ENCODE data around the gene CALML6.

CALML6 gene

GRCh38 chr1:1920057-1920607, 5.1 kb downstream of the CALML6 start:
- Histone ChIP-seq H3K27me3 (replicated peaks; ENCODE audit: control insufficient read depth, insufficient read depth, low read length) (no peaks in the 10 kb centered on the region), H3K4me3 (replicated peaks; ENCODE audit: low read depth, low read length) (no peak overlapping the region), H3K36me3 (ENCODE audit: control insufficient read depth, insufficient read depth, low read length) (no peaks in the 10 kb centered on the region)
- no peak for DNase-seq (ENCODE audit: extremely low read depth, insufficient read length)
- TF ChIP-seq, protein P1, sequence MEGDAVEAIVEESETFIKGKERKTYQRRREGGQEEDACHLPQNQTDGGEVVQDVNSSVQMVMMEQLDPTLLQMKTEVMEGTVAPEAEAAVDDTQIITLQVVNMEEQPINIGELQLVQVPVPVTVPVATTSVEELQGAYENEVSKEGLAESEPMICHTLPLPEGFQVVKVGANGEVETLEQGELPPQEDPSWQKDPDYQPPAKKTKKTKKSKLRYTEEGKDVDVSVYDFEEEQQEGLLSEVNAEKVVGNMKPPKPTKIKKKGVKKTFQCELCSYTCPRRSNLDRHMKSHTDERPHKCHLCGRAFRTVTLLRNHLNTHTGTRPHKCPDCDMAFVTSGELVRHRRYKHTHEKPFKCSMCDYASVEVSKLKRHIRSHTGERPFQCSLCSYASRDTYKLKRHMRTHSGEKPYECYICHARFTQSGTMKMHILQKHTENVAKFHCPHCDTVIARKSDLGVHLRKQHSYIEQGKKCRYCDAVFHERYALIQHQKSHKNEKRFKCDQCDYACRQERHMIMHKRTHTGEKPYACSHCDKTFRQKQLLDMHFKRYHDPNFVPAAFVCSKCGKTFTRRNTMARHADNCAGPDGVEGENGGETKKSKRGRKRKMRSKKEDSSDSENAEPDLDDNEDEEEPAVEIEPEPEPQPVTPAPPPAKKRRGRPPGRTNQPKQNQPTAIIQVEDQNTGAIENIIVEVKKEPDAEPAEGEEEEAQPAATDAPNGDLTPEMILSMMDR (IDR thresholded peaks at IDR 0.05; ENCODE audit: insufficient read depth, low read length, poor library complexity, severe bottlenecking), result no peak

GRCh38 chr1:1920608-1921458, 5.8 kb downstream of the CALML6 start:
- no peaks in the 10 kb centered on the region for H3K36me3 ChIP-seq (ENCODE audit: control insufficient read depth, insufficient read depth, low read length)
- H3K4me3 ChIP-seq (replicated peaks; ENCODE audit: low read depth, low read length), result no peak overlapping the region
- TF ChIP-seq, protein P1 (IDR thresholded peaks at IDR 0.05; ENCODE audit: insufficient read depth, low read length, poor library complexity, severe bottlenecking), result no peak

GRCh38 chr1:1921459-1921862, 6.4 kb downstream of the CALML6 start:
- no peak for DNase-seq (ENCODE audit: extremely low read depth, insufficient read length)
- Histone ChIP-seq H3K36me3 (ENCODE audit: control insufficient read depth, insufficient read depth, low read length) (no peaks in the 10 kb centered on the region), H3K27me3 (replicated peaks; ENCODE audit: control insufficient read depth, insufficient read depth, low read length) (no peaks in the 10 kb centered on the region), H3K4me3 (replicated peaks; ENCODE audit: low read depth, low read length) (no peak overlapping the region)
- TF ChIP-seq, protein P1 (IDR thresholded peaks at IDR 0.05; ENCODE audit: insufficient read depth, low read length, poor library complexity, severe bottlenecking), result no peak

More at GRCh38 chr1:1920608-1921458, 5.8 kb downstream of the CALML6 start:
- DNase-seq (ENCODE audit: extremely low read depth, insufficient read length), result no peak
- H3K27me3 ChIP-seq (replicated peaks; ENCODE audit: control insufficient read depth, insufficient read depth, low read length), result no peaks in the 10 kb centered on the region

DNA sequence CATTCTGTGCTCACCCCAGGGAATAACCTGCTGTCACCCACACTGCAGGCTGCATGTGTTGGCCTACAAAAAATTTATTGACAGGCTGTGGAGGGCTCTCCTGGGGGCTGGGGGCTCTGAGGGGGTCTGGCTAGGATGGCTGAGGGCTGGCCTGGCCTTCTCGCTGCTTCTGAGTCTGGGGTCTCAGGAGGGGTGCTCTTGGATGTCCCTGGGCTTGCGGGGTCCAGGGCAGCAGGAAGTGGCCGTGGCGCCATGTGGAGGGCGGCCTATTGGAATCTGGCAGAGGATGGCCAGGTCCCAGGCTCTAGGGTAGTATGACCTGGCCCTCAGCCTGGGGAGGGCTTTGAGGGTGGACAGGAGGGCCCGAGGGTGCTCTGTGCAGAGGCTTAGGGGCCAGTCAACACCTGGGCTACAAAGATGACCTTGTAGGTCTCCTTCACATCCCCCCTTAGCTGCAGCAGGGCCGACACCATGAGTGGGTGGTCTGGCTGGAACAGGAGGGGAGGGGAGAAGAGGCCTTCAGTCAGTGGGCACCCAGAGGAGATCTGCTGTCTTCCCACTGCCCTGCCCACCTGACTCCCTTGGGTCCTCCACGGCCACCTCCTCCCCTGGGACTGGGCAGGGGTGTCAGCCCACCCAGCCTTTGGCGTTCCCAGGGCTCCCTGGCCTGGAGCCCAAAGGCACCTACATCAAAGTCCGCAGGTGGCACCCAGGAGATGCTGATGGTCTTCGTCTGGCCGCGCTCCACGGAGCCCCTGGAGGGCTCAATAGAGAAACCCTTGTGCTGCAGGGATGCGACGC, 7.0 kb downstream of the CALML6 start:
- TF ChIP-seq, protein P1 (IDR thresholded peaks at IDR 0.05; ENCODE audit: insufficient read depth, low read length, poor library complexity, severe bottlenecking), result no peak
- DNase-seq (ENCODE audit: extremely low read depth, insufficient read length), result no peak
- no peak overlapping the region for H3K4me3 ChIP-seq (replicated peaks; ENCODE audit: low read depth, low read length)
- no peaks in the 10 kb centered on the region for H3K27me3 ChIP-seq (replicated peaks; ENCODE audit: control insufficient read depth, insufficient read depth, low read length)
- no peaks in the 10 kb centered on the region for H3K36me3 ChIP-seq (ENCODE audit: control insufficient read depth, insufficient read depth, low read length)

- no peaks in the 10 kb centered on the region for H3K36me3 ChIP-seq (ENCODE audit: control insufficient read depth, insufficient read depth, low read length)
Observed at GRCh38 chr1:1922702-1922955, 7.6 kb downstream of the CALML6 start.

More at GRCh38 chr1:1922702-1922955, 7.6 kb downstream of the CALML6 start:
- DNase-seq (ENCODE audit: extremely low read depth, insufficient read length), result no peak
- H3K27me3 ChIP-seq (replicated peaks; ENCODE audit: control insufficient read depth, insufficient read depth, low read length), result no peaks in the 10 kb centered on the region
- TF ChIP-seq, protein P1 (IDR thresholded peaks at IDR 0.05; ENCODE audit: insufficient read depth, low read length, poor library complexity, severe bottlenecking), result no peak
- no peak overlapping the region for H3K4me3 ChIP-seq (replicated peaks; ENCODE audit: low read depth, low read length)
